ENCODE results near the gene ARHGAP32. TPM values are rescaled to one million over a fixed set of nuclear protein-coding genes. Genes with fewer than 3 reads are reported as not detected.

The ARHGAP32 gene
- polyA plus RNA-seq, 1 donor from 2014 or later, result 12.0 TPM

DNA sequence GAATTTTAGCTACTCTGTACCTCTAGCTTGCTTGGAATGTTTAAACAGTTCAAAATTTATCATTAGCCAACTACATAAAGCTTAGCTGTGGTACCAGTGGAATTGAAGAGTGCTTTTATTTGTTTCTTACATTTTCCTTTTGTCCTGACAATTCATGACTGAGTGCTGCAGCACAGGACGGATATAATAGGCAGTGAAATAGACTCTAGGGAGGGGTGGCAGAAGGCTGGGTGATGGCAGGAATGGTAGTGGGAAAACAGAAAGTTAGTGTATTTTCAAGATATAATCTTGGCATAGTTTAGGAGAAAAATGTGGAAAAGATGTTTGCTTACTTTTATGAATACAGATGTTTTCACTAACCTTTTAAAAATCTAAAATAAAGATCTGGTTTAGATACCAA is 31.1 kb upstream of the ARHGAP32 start:
- Histone ChIP-seq H3K79me2 (replicated peaks; ENCODE audit: insufficient read depth, low read length) (peaks cover 71% of the 10 kb centered on the region), H3K27ac (ENCODE audit: low read length) (no peak overlapping the region), H3K9me2 (ENCODE audit: insufficient read depth, low read length) (no peaks in the 10 kb centered on the region), H3K27me3 (ENCODE audit: insufficient read depth, low read depth, low read length) (no peaks in the 10 kb centered on the region), H3K4me2 (ENCODE audit: low read length) (no peak overlapping the region), H3K9ac (ENCODE audit: low read length) (no peak overlapping the region), H3K4me3 (ENCODE audit: low read length) (no peak overlapping the region), H3K9me3 (ENCODE audit: low read length) (peaks cover 3% of the 10 kb centered on the region), H3K36me3 (ENCODE audit: insufficient read depth, low read length) (no peaks in the 10 kb centered on the region), H2AFZ (ENCODE audit: low read depth, low read length) (no peak overlapping the region), H4K20me1 (ENCODE audit: insufficient read depth) (no peaks in the 10 kb centered on the region), H3F3A (ENCODE audit: insufficient read depth, low read length, poor library complexity, severe bottlenecking) (no peaks in the 10 kb centered on the region)
- no peak for TF ChIP-seq RAD21 (conservative IDR thresholded peaks at IDR 0.05)
- no peak for TF ChIP-seq REST (IDR thresholded peaks at IDR 0.05; ENCODE audit: borderline replicate concordance)
- no peak for TF ChIP-seq MXI1 (conservative IDR thresholded peaks at IDR 0.05; ENCODE audit: poor library complexity, severe bottlenecking)
- no peak for TF ChIP-seq SMC3 (conservative IDR thresholded peaks at IDR 0.05; ENCODE audit: poor library complexity)
- TF ChIP-seq POLR2AphosphoS5 (IDR thresholded peaks at IDR 0.05), result no peak
- no peak for TF ChIP-seq EZH2 (IDR thresholded peaks at IDR 0.05; ENCODE audit: borderline replicate concordance, insufficient read depth, low read length, poor library complexity, severe bottlenecking)
- TF ChIP-seq, protein P1, sequence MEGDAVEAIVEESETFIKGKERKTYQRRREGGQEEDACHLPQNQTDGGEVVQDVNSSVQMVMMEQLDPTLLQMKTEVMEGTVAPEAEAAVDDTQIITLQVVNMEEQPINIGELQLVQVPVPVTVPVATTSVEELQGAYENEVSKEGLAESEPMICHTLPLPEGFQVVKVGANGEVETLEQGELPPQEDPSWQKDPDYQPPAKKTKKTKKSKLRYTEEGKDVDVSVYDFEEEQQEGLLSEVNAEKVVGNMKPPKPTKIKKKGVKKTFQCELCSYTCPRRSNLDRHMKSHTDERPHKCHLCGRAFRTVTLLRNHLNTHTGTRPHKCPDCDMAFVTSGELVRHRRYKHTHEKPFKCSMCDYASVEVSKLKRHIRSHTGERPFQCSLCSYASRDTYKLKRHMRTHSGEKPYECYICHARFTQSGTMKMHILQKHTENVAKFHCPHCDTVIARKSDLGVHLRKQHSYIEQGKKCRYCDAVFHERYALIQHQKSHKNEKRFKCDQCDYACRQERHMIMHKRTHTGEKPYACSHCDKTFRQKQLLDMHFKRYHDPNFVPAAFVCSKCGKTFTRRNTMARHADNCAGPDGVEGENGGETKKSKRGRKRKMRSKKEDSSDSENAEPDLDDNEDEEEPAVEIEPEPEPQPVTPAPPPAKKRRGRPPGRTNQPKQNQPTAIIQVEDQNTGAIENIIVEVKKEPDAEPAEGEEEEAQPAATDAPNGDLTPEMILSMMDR (IDR thresholded peaks at IDR 0.05; ENCODE audit: poor library complexity, severe bottlenecking), result no peak
- TF ChIP-seq TAF1 (IDR thresholded peaks at IDR 0.05; ENCODE audit: low read depth), result no peak
- TF ChIP-seq EP300 (conservative IDR thresholded peaks at IDR 0.05; ENCODE audit: poor library complexity, severe bottlenecking), result no peak

GRCh38 chr11:129222158-129222557 is 30.0 kb upstream of the ARHGAP32 start:
- H3K9ac ChIP-seq (ENCODE audit: low read length), result no peak overlapping the region
- H3K27ac ChIP-seq (ENCODE audit: low read length), result no peak overlapping the region
- H3K36me3 ChIP-seq (ENCODE audit: insufficient read depth, low read length), result no peaks in the 10 kb centered on the region
- H3K27me3 ChIP-seq (ENCODE audit: insufficient read depth, low read depth, low read length), result no peaks in the 10 kb centered on the region
- H4K20me1 ChIP-seq (ENCODE audit: insufficient read depth), result no peaks in the 10 kb centered on the region
- no peak overlapping the region for H3K4me3 ChIP-seq (ENCODE audit: low read length)
- H3F3A ChIP-seq (ENCODE audit: insufficient read depth, low read length, poor library complexity, severe bottlenecking), result no peaks in the 10 kb centered on the region
- peaks cover 3% of the 10 kb centered on the region for H3K9me3 ChIP-seq (ENCODE audit: low read length)
- H3K4me2 ChIP-seq (ENCODE audit: low read length), result no peak overlapping the region
- no peaks in the 10 kb centered on the region for H3K9me2 ChIP-seq (ENCODE audit: insufficient read depth, low read length)
- peaks cover 63% of the 10 kb centered on the region for H3K79me2 ChIP-seq (replicated peaks; ENCODE audit: insufficient read depth, low read length)
- TF ChIP-seq TAF1 (IDR thresholded peaks at IDR 0.05; ENCODE audit: low read depth) (no peak), RAD21 (conservative IDR thresholded peaks at IDR 0.05) (no peak)
- H2AFZ ChIP-seq (ENCODE audit: low read depth, low read length), result no peak overlapping the region
